HepG2 (cell line): Measurements from ENCODE around the gene CAPN15. TPM values are rescaled to one million over a fixed set of nuclear protein-coding genes. Genes with fewer than 3 reads are reported as not detected.
A peak's percentile ranks its signal among the peaks of the same experiment; 100 is the strongest.

Experiments
- GPBP1L1 ChIP-seq: sonication (generic); formaldehyde crosslinking; IDR thresholded peaks from 2 replicates; pipeline ENCODE4 v1.5.0; 2020; ENCODE audit warnings: mild to moderate bottlenecking, missing genetic modification reagents
- HNRNPL ChIP-seq: fragments of 200-400 bp; formaldehyde crosslinking; IDR thresholded peaks from 2 replicates; pipeline ENCODE4 v1.6.1; 2017; ENCODE audit warnings: mild to moderate bottlenecking, low read depth, low read length
- MZF1 ChIP-seq: sonication (generic); formaldehyde crosslinking; IDR thresholded peaks from 2 replicates; pipeline ENCODE4 v1.8.1; 2023; ENCODE audit warnings: mild to moderate bottlenecking, missing genetic modification reagents, borderline replicate concordance
- PPARG ChIP-seq: conservative IDR thresholded peaks from 2 replicates; pipeline ENCODE4 v1.6.1; 2016; ENCODE audit warnings: missing biosample characterization, missing genetic modification reagents
- SIX1 ChIP-seq: sonication (generic); formaldehyde crosslinking; IDR thresholded peaks from 2 replicates; pipeline ENCODE4 v1.4.0; 2020; ENCODE audit warnings: missing genetic modification reagents, borderline replicate concordance
- ZNF318 ChIP-seq: sonication (generic); formaldehyde crosslinking; IDR thresholded peaks from 2 replicates; pipeline ENCODE4 v1.4.0; 2020; ENCODE audit warnings: mild to moderate bottlenecking, missing genetic modification reagents
- ZNF441 ChIP-seq: sonication (generic); formaldehyde crosslinking; IDR thresholded peaks from 2 replicates; pipeline ENCODE4 v1.7.0; 2021; ENCODE audit warnings: missing genetic modification reagents, borderline replicate concordance
- polyA plus RNA-seq, 8 experiments: library from polyadenylated mRNA; depleted of rRNA in 3 of 8; stranded (reverse) in 7 of 8; unstranded in 1 of 8; fragments of >200 nt; fragmentation: Illumina TruSeq in 4 of 8; extraction: Trizol in 4 of 8; gene quantifications; 2 replicates each; pipeline versions ENCODE4 v1.2.1 to v1.2.3, GENCODE V29; 2011 to 2016; ENCODE audit warnings: low read depth in 4 of 8, missing spikeins in 1 of 8, mixed read lengths in 1 of 8; ENCODE audit not compliant: insufficient read depth in 1 of 8
- total RNA-seq, 5 experiments: library from RNA; depleted of rRNA; stranded (reverse); fragments of >200 nt; fragmentation: Illumina TruSeq; extraction: Trizol; gene quantifications; 2 replicates each; pipeline ENCODE4 v1.2.3, GENCODE V29; 2016; ENCODE audit warnings: low read depth in 1 of 5

Gene CAPN15
- total and polyA plus RNA-seq, 2 of the 13 experiments (the other 11 are each of a cell fraction or from before 2014, with no cell fraction given), result 14.9 to 24.5 TPM

- peak; percentile 22; the same call in 1 of the 2 replicates for TF ChIP-seq ZNF441 (CRISPR knock-in tag)
- TF ChIP-seq GPBP1L1 (CRISPR knock-in tag), result no peak
- 0 out of 2 replicates have a peak, but pooled peaks have one; percentile 45 for TF ChIP-seq PPARG (CRISPR knock-in tag)
- peak; percentile 89 for TF ChIP-seq HNRNPL
- TF ChIP-seq ZNF318, result no peak
- no peak for TF ChIP-seq MZF1 (CRISPR knock-in tag)
- peak; percentile 59; the same call in 1 of the 2 replicates for TF ChIP-seq SIX1 (CRISPR knock-in tag)
- TF ChIP-seq, all 625 proteins: peak for 227
Observed at GRCh38 chr16:502179-502943, 25.2 kb upstream of the CAPN15 start (continued).
